A549 (cell line): Measurements from ENCODE around the gene ATP8A1. TPM values are rescaled to one million over a fixed set of nuclear protein-coding genes. Genes with fewer than 3 reads are reported as not detected.

Experiments
- ATAC-seq, 2 experiments: fragments of 200-7000 bp in 1 of 2; fragments of >200 bp in 1 of 2; cut with Nextera tagmentation in 1 of 2; cut with Tn5 transposase in 1 of 2; 3 replicates each; pipeline versions ENCODE4 v1.8.0 to v1.9.1; 2018 to 2020; ENCODE audit warnings: mild to moderate bottlenecking in 1 of 2, moderate library complexity in 1 of 2
- CTCF ChIA-PET: fragments of 300-600 bp; sonication (Branson Sonifier 250); formaldehyde crosslinking; extraction: SDS; loops from one replicate; lab custom pipeline; 2021; ENCODE audit warnings: antibody characterized with exemption, inconsistent platforms; lab: Yijun Ruan, JAX
- POLR2A ChIA-PET: fragments of 350-600 bp; formaldehyde crosslinking; extraction: SDS; loops from one replicate; lab custom pipeline; 2021; ENCODE audit warnings: antibody characterized with exemption, inconsistent platforms; lab: Yijun Ruan, JAX
- DNase-seq, 2 experiments: peaks; one replicate each; pipeline versions ENCODE4 v3.0.0 to v3.0.0-alpha.2; 2011 to 2016; ENCODE audit warnings: low read depth in 1 of 2, low spot score in 1 of 2
- FAIRE-seq: peaks from 2 replicates; lab custom pipeline; 2011; peaks lifted over from hg19 to GRCh38; lab: Jason Lieb, UNC
- H3K27ac ChIP-seq, 2 experiments: fragments of >200 bp; sonication (Bioruptor Twin); formaldehyde crosslinking; 3 replicates each; pipeline ENCODE4 v1.5.1; 2016 to 2017
- H3K4me1 ChIP-seq: fragments of >200 bp; sonication (Bioruptor Twin); formaldehyde crosslinking; 3 replicates; pipeline ENCODE4 v1.6.1; 2016
- H3K4me2 ChIP-seq: fragments of >200 bp; sonication (Bioruptor Twin); formaldehyde crosslinking; 3 replicates; pipeline ENCODE4 v1.6.1; 2016
- H3K4me3 ChIP-seq: fragments of >200 bp; sonication (Bioruptor Twin); formaldehyde crosslinking; 3 replicates; pipeline ENCODE4 v1.5.1; 2016
- H3K9me3 ChIP-seq: fragments of >200 bp; sonication (Bioruptor Twin); formaldehyde crosslinking; 3 replicates; pipeline ENCODE4 v1.6.1; 2016
- CBX2 ChIP-seq: fragments of 200-600 bp; sonication (generic); IDR thresholded peaks from 2 replicates; pipeline ENCODE4 v1.6.1; 2016; ENCODE audit warnings: low read depth, mild to moderate bottlenecking, borderline replicate concordance
- CEBPB ChIP-seq, 2 experiments: fragments of >200 bp in 1 of 2; sonication (Bioruptor Twin) in 1 of 2; formaldehyde crosslinking in 1 of 2; IDR thresholded peaks; 2 replicates each; pipeline ENCODE4 v1.6.1; 2012 to 2016
- CHD2 ChIP-seq: fragments of 150-350 bp; IDR thresholded peaks from 2 replicates; pipeline ENCODE4 v1.6.1; 2014; ENCODE audit warnings: low read length; ENCODE audit not compliant: partially characterized antibody
- CTCF ChIP-seq: fragments of >200 bp; sonication (Bioruptor Twin); formaldehyde crosslinking; IDR thresholded peaks from 3 replicates; pipeline ENCODE4 v1.5.1; 2016
- EHF ChIP-seq: fragments of 250-450 bp; sonication (Bioruptor Pico); IDR thresholded peaks from 2 replicates; pipeline ENCODE4 v1.5.0; 2020; ENCODE audit warnings: mild to moderate bottlenecking
- EHMT2 ChIP-seq: fragments of 200-600 bp; sonication (generic); IDR thresholded peaks from 2 replicates; pipeline ENCODE4 v1.6.1; 2016; ENCODE audit warnings: antibody characterized with exemption, low read depth, mild to moderate bottlenecking, moderate library complexity
- EP300 ChIP-seq, 2 experiments: fragments of >200 bp; sonication (Bioruptor Twin); formaldehyde crosslinking; IDR thresholded peaks; 2 replicates in 1 of 2; 3 replicates in 1 of 2; pipeline ENCODE4 v1.6.1; 2016 to 2017
- FOSB ChIP-seq: fragments of 250-450 bp; sonication (Bioruptor Pico); IDR thresholded peaks from 2 replicates; pipeline ENCODE4 v1.5.0; 2020; ENCODE audit warnings: mild to moderate bottlenecking, moderate library complexity
- HDAC2 ChIP-seq: fragments of 200-600 bp; sonication (generic); IDR thresholded peaks from 2 replicates; pipeline ENCODE4 v1.6.1; 2016
- HEYL ChIP-seq: fragments of 250-450 bp; sonication (Bioruptor Pico); IDR thresholded peaks from 2 replicates; pipeline ENCODE4 v1.8.0; 2021; ENCODE audit warnings: mild to moderate bottlenecking, moderate library complexity
- HOXA7 ChIP-seq: fragments of 250-450 bp; sonication (Bioruptor Pico); IDR thresholded peaks from 2 replicates; pipeline ENCODE4 v1.5.0; 2020; ENCODE audit warnings: mild to moderate bottlenecking, moderate library complexity
- HOXB5 ChIP-seq: fragments of 250-450 bp; sonication (Bioruptor Pico); IDR thresholded peaks from 2 replicates; pipeline ENCODE4 v1.5.0; 2020; ENCODE audit warnings: mild to moderate bottlenecking, moderate library complexity
- JUN ChIP-seq, 2 experiments: fragments of >200 bp; sonication (Bioruptor Twin); formaldehyde crosslinking; IDR thresholded peaks; 2 replicates in 1 of 2; 3 replicates in 1 of 2; pipeline ENCODE4 v1.6.1; 2016 to 2017
- JUNB ChIP-seq: fragments of >200 bp; sonication (Bioruptor Twin); formaldehyde crosslinking; IDR thresholded peaks from 2 replicates; pipeline ENCODE4 v1.6.1; 2016
- KDM1A ChIP-seq: fragments of 200-600 bp; sonication (generic); IDR thresholded peaks from 2 replicates; pipeline ENCODE4 v1.6.1; 2016; ENCODE audit warnings: low read depth, mild to moderate bottlenecking
- KDM5A ChIP-seq: fragments of 200-600 bp; sonication (generic); IDR thresholded peaks from 2 replicates; pipeline ENCODE4 v1.6.1; 2016; ENCODE audit warnings: antibody characterized with exemption, mild to moderate bottlenecking
- MAFK ChIP-seq: fragments of 450-650 bp; IDR thresholded peaks from 2 replicates; pipeline ENCODE4 v1.6.1; 2014; ENCODE audit not compliant: partially characterized antibody
- MAX ChIP-seq: IDR thresholded peaks from 2 replicates; pipeline ENCODE4 v1.6.1; 2012
- NFE2L2 ChIP-seq: fragments of 150-350 bp; conservative IDR thresholded peaks from 2 replicates; pipeline ENCODE4 v1.6.1; 2014; ENCODE audit warnings: low read length
- NR3C1 ChIP-seq: fragments of >200 bp; sonication (Bioruptor Twin); formaldehyde crosslinking; IDR thresholded peaks from 3 replicates; pipeline ENCODE4 v1.6.1; 2017
- PHF8 ChIP-seq: fragments of 200-600 bp; sonication (generic); IDR thresholded peaks from 2 replicates; pipeline ENCODE4 v1.6.1; 2016; ENCODE audit warnings: low read depth, mild to moderate bottlenecking, antibody characterized with exemption, moderate library complexity, borderline replicate concordance
- POLR2A ChIP-seq: IDR thresholded peaks from 2 replicates; pipeline ENCODE4 v1.6.1; 2012; ENCODE audit warnings: mild to moderate bottlenecking, low read length
- POLR2AphosphoS2 ChIP-seq: conservative IDR thresholded peaks from 2 replicates; pipeline ENCODE4 v1.6.1; 2012; ENCODE audit warnings: low read length, improper control_type of control experiment, inconsistent platforms
- RCOR1 ChIP-seq: fragments of 150-350 bp; IDR thresholded peaks from 2 replicates; pipeline ENCODE4 v1.6.1; 2014; ENCODE audit warnings: antibody characterized with exemption, low read length, low read depth
- RNF2 ChIP-seq: fragments of 200-600 bp; sonication (generic); IDR thresholded peaks from 2 replicates; pipeline ENCODE4 v1.6.1; 2016; ENCODE audit warnings: low read depth, mild to moderate bottlenecking, antibody characterized with exemption, moderate library complexity, borderline replicate concordance
- SREBF2 ChIP-seq: fragments of 450-650 bp; IDR thresholded peaks from 2 replicates; pipeline ENCODE4 v1.6.1; 2014; ENCODE audit warnings: mild to moderate bottlenecking, moderate library complexity
- TFCP2L1 ChIP-seq: fragments of 250-450 bp; sonication (Bioruptor Pico); IDR thresholded peaks from 2 replicates; pipeline ENCODE4 v1.5.0; 2021; ENCODE audit warnings: mild to moderate bottlenecking
- TP53 ChIP-seq: fragments of 250-450 bp; sonication (Bioruptor Pico); IDR thresholded peaks from 2 replicates; pipeline ENCODE4 v1.5.0; 2021; ENCODE audit warnings: mild to moderate bottlenecking, moderate library complexity
- WGBS: methylation state at CpG from one replicate; pipeline ENCODE4 v1.1.6; 2017; ENCODE audit errors: missing lambda C conversion rate; 5-methylcytosine and 5-hydroxymethylcytosine counted together
- polyA plus RNA-seq, 4 experiments: library from polyadenylated mRNA; depleted of rRNA in 3 of 4; stranded (reverse); fragments of >200 nt; fragmentation: RNase III in 1 of 4; extraction: RNeasy Plus Mini Kit Qiagen cat#74134 plus additional on column Dnase treatment in 1 of 4; gene quantifications; 2 replicates in 3 of 4; 3 replicates in 1 of 4; pipeline ENCODE4 v1.2.3, GENCODE V29; 2011 to 2017
- TF ChIP-seq, protein P1 (sequence below): IDR thresholded peaks from 2 replicates; pipeline ENCODE4 v1.6.1; 2012; ENCODE audit warnings: low read depth, borderline replicate concordance
- TF ChIP-seq, protein P2 (sequence below): fragments of >200 bp; sonication (Bioruptor Twin); formaldehyde crosslinking; IDR thresholded peaks from 2 replicates; pipeline ENCODE4 v1.6.1; 2016

ATP8A1 gene
- polyA plus RNA-seq, 2 of the 4 experiments (the other 2 are of a cell fraction): 0.06 to 0.25 TPM

DNA sequence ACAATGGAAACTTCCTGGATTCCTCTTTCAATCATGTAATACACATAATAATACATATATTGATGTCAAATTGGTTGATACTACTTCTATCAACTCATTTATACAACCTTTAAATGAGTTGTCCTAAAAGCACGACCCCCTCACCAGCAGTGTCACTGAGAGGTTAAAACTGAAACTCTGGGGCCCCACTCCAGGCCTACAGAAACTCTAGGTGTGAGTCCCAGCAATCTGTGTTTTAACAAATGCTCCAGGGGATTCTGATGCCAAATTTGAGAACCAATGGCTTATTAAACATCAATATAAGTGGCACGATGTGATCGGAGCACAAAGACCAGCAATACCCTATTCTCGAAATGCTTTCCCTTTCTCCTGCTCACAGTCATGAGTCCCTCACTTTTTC lies 47.9 kb downstream of the ATP8A1 start (continued):
- TF ChIP-seq FOSB (CRISPR knock-in tag): no peak
- no peak for TF ChIP-seq RCOR1
- TF ChIP-seq, all 56 proteins: peak for 0

GRCh38 chr4:42608551-42608950 lies 48.4 kb downstream of the ATP8A1 start:
- Histone ChIP-seq H3K9me3 (no peaks in the 10 kb centered on the region), H3K4me1 (no peaks in the 10 kb centered on the region), H3K27ac (no peak overlapping the region), H3K4me2 (no peak overlapping the region), H3K4me3 (no peak overlapping the region)
- DNase-seq (no peak), ATAC-seq (no peak), FAIRE-seq (no peak)
- WGBS: 69% methylated on average over 3 of the region's 3 CpGs
- ChIA-PET POLR2A (no interaction called here), CTCF (no interaction called here)
- peak; percentile 66 for TF ChIP-seq MAFK
- no peak for TF ChIP-seq RCOR1

GRCh38 chr4:42607011-42607726 lies 49.7 kb downstream of the ATP8A1 start:
- Histone ChIP-seq H3K4me3 (no peak overlapping the region), H3K4me1 (no peaks in the 10 kb centered on the region), H3K27ac (no peak overlapping the region), H3K9me3 (no peaks in the 10 kb centered on the region), H3K4me2 (no peak overlapping the region)
- FAIRE-seq: no peak
- DNase-seq: no peak
- ChIA-PET POLR2A (no interaction called here), CTCF (no interaction called here)
- TF ChIP-seq NFE2L2: no peak
- TF ChIP-seq EHMT2: no peak
- TF ChIP-seq, protein P1, sequence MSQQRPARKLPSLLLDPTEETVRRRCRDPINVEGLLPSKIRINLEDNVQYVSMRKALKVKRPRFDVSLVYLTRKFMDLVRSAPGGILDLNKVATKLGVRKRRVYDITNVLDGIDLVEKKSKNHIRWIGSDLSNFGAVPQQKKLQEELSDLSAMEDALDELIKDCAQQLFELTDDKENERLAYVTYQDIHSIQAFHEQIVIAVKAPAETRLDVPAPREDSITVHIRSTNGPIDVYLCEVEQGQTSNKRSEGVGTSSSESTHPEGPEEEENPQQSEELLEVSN: no peak
- TF ChIP-seq KDM5A: no peak
- no peak for TF ChIP-seq JUN (IDR thresholded peaks at IDR 0.05)
- no peak for TF ChIP-seq NR3C1
- no peak for TF ChIP-seq HDAC2
- no peak for TF ChIP-seq RCOR1
- no peak for TF ChIP-seq PHF8
- TF ChIP-seq SREBF2: no peak
- TF ChIP-seq TP53 (CRISPR knock-in tag): no peak
- no peak for TF ChIP-seq MAX
- no peak for TF ChIP-seq KDM1A
- TF ChIP-seq RNF2: no peak
- WGBS: 16% methylated on average over 3 of the region's 3 CpGs
- ATAC-seq: no peak

DNA sequence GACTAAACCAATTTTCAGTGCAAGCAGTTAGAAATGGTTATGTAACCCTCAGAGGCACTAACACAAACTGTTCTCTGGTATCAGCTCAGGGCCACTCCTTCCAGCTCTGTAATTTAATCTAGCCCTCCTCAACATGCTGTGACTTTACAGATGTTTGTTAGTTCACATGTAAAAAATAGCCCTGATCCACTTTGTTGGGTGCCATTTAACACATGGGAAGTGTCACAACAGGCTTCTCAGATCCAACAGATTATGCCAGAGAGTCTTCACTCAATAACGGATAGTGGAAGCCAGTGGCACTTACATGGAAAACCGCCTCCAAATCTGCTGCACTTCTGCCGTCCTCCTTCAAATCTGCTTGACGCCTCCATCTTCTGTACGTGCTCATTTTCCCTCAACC lies 51.6 kb downstream of the ATP8A1 start:
- ATAC-seq: no peak
- FAIRE-seq: no peak

More for the DNA sequence above, 51.6 kb downstream of the ATP8A1 start:
- 12% methylated on average over 5 of the region's 5 CpGs for WGBS
- no peak overlapping the region for H3K27ac ChIP-seq
- H3K4me2 ChIP-seq: no peak overlapping the region
- CTCF ChIA-PET: no interaction called here
- POLR2A ChIA-PET: no interaction called here
- DNase-seq: no peak
- H3K4me1 ChIP-seq: no peaks in the 10 kb centered on the region
- no peak overlapping the region for H3K4me3 ChIP-seq
- TF ChIP-seq NR3C1 (no peak), HOXB5 (CRISPR knock-in tag) (no peak), CEBPB (IDR thresholded peaks at IDR 0.05) (no peak), HEYL (CRISPR knock-in tag) (no peak), JUNB (no peak), MAX (no peak), CHD2 (no peak), POLR2A (no peak), POLR2AphosphoS2 (no peak), KDM5A (no peak), EP300 (IDR thresholded peaks at IDR 0.05) (no peak), HOXA7 (CRISPR knock-in tag) (no peak), CBX2 (no peak), MAFK (no peak), CTCF (no peak), TFCP2L1 (CRISPR knock-in tag) (no peak), HDAC2 (no peak), EHF (CRISPR knock-in tag) (no peak)
- TF ChIP-seq, protein P2, sequence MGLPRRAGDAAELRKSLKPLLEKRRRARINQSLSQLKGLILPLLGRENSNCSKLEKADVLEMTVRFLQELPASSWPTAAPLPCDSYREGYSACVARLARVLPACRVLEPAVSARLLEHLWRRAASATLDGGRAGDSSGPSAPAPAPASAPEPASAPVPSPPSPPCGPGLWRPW: no peak
- TF ChIP-seq, protein P1: no peak
- no peaks in the 10 kb centered on the region for H3K9me3 ChIP-seq
